Panc1 (cell line): ENCODE data around the gene INHA.

ENCODE experiments used
- POLR2AphosphoS5 ChIP-seq: IDR thresholded peaks from 2 replicates; pipeline ENCODE4 v1.6.1; 2012; ENCODE audit warnings: mild to moderate bottlenecking, low read depth, low read length, moderate library complexity
- SIN3A ChIP-seq: IDR thresholded peaks from 2 replicates; pipeline ENCODE4 v1.6.1; 2012; ENCODE audit warnings: low read depth, mild to moderate bottlenecking, low read length, moderate library complexity, borderline replicate concordance; ENCODE audit not compliant: insufficient read depth
- TF ChIP-seq, protein P1 (sequence below): fragments of 450-650 bp; IDR thresholded peaks from 2 replicates; pipeline ENCODE4 v1.5.1; 2017; ENCODE audit warnings: mild to moderate bottlenecking
- TF ChIP-seq, protein P2 (sequence below), 2 experiments: IDR thresholded peaks; 2 replicates each; pipeline ENCODE4 v1.6.1; 2011 to 2012; ENCODE audit warnings: low read depth in 2 of 2, control low read depth in 1 of 2, low read length in 1 of 2, mild to moderate bottlenecking in 1 of 2, moderate library complexity in 1 of 2; ENCODE audit not compliant: insufficient read depth in 1 of 2

DNA sequence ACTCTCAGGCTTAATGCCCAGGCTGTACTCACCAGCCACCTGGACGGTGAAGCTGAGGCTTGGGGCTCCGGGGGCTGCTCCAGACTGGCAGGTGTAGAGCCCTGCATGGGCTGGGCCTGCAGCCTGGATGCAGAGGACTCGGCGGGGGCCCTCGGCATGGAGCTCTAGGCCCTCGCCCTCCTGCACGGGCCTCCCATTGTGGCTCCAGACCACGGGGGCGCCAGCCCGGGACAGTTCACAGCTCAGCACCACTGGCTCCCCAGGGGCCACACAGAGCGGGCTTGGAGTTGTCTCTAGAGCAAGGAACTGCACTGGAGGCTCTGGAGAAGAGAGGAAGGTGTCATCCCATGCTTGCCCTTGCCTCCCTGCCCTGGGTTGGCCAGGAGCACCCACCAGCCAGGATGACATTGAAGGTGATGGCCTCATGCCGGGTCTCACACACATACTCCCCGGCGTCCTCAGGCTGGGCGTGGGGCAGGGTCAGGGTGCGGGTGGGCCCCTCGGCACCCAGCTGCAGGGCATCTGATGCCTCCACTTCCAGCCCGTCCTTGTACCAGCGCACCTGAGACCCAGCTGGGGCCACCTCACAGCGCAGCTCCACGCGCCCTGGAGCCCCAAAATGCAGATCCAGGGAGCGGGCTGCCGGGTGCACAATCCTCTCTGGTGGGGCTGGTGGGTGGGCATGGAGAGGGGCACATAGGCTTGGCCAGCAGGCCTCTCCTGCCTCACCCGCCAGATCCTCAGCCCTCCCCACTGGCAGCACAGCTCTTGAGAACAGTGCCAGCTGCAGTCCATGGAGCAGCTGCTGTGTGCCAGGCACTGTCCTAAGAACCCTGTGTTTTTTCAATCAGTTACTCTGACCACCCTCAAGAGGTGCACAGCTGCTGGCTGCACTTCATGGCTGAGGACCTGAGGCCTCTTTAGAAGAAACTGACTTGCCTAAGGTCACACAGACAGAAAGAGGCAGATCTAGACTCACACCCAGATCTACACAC, 14.0 kb upstream of the INHA start:
- TF ChIP-seq, protein P1, sequence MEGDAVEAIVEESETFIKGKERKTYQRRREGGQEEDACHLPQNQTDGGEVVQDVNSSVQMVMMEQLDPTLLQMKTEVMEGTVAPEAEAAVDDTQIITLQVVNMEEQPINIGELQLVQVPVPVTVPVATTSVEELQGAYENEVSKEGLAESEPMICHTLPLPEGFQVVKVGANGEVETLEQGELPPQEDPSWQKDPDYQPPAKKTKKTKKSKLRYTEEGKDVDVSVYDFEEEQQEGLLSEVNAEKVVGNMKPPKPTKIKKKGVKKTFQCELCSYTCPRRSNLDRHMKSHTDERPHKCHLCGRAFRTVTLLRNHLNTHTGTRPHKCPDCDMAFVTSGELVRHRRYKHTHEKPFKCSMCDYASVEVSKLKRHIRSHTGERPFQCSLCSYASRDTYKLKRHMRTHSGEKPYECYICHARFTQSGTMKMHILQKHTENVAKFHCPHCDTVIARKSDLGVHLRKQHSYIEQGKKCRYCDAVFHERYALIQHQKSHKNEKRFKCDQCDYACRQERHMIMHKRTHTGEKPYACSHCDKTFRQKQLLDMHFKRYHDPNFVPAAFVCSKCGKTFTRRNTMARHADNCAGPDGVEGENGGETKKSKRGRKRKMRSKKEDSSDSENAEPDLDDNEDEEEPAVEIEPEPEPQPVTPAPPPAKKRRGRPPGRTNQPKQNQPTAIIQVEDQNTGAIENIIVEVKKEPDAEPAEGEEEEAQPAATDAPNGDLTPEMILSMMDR = no peak
- TF ChIP-seq, protein P2, sequence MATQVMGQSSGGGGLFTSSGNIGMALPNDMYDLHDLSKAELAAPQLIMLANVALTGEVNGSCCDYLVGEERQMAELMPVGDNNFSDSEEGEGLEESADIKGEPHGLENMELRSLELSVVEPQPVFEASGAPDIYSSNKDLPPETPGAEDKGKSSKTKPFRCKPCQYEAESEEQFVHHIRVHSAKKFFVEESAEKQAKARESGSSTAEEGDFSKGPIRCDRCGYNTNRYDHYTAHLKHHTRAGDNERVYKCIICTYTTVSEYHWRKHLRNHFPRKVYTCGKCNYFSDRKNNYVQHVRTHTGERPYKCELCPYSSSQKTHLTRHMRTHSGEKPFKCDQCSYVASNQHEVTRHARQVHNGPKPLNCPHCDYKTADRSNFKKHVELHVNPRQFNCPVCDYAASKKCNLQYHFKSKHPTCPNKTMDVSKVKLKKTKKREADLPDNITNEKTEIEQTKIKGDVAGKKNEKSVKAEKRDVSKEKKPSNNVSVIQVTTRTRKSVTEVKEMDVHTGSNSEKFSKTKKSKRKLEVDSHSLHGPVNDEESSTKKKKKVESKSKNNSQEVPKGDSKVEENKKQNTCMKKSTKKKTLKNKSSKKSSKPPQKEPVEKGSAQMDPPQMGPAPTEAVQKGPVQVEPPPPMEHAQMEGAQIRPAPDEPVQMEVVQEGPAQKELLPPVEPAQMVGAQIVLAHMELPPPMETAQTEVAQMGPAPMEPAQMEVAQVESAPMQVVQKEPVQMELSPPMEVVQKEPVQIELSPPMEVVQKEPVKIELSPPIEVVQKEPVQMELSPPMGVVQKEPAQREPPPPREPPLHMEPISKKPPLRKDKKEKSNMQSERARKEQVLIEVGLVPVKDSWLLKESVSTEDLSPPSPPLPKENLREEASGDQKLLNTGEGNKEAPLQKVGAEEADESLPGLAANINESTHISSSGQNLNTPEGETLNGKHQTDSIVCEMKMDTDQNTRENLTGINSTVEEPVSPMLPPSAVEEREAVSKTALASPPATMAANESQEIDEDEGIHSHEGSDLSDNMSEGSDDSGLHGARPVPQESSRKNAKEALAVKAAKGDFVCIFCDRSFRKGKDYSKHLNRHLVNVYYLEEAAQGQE (IDR thresholded peaks at IDR 0.05; ENCODE audit: insufficient read depth in 1 of 2, low read depth in 2 of 2, low read length in 1 of 2) = no peak
- no peak for TF ChIP-seq SIN3A
- TF ChIP-seq POLR2AphosphoS5 = no peak
